HL-60/S4 treated with phorbol 12-myristate 13-acetate at 8.2 ng/mL for 4 days and 3 days (cell line): ENCODE measurements around the gene DSCAM.

Experiments
- in situ Hi-C: fragments of 300-500 bp; cut with MboI; formaldehyde crosslinking; loops from 2 replicates; pipeline ENCODE4 v1.15.0; 2022; ENCODE audit warnings: low sequenced_read_pairs

Gene DSCAM

DNA sequence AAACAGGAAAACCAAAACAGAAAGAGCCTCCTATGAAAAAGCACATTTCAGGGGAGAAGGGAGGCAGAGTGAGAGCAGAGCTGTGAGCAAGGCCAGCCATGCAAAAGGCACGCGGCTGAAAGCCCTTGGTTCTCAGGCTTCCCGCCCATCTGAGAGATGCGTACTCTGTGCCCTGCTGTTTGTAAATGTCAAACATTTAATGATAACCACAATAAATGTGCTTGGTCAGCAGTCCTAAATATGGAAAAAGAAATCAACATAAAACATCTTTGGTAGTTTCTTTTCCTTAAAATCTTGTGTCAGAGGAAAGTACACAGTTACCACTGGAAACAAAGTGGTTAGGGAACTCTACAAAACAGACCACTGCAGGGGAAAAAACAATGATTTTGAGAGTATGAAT, 283.1 kb downstream of the DSCAM start:
- in situ Hi-C loops: no loop called here

DNA sequence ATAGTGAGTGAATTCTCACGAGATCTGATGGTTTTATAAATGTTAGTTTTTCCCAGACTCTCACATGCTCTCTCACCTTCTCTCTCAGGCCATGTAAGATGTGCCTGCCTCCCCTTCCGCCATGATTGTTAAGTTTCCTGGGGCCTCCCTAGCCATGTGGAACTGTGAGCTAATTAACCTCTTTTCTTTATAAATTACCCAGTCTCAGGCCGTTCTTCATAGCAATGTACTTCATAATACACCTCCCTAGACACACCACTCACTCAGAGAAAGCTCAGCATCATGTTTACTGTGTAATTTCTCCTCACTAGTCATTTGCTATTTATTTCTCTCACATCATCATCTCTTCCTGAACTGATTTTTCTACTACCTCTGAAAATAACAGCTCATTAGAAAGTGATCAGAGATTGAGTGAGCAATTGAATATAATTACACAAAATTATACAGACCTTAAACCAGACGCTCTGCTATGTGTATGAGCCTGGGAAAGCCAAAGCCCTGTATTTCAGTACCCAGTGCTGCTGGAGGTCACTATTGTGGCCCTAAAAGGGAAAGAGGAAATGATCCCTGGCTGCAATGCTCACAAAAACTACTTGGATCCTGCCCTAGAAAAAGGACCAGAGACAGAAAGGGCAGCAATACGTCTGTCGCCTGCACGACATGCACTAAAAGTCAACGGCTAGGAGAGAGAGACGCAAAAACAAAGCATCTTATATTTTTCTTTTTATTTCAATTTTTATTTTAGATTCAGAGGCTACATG, 284.5 kb downstream of the DSCAM start:
- in situ Hi-C loops: no loop called here

DNA sequence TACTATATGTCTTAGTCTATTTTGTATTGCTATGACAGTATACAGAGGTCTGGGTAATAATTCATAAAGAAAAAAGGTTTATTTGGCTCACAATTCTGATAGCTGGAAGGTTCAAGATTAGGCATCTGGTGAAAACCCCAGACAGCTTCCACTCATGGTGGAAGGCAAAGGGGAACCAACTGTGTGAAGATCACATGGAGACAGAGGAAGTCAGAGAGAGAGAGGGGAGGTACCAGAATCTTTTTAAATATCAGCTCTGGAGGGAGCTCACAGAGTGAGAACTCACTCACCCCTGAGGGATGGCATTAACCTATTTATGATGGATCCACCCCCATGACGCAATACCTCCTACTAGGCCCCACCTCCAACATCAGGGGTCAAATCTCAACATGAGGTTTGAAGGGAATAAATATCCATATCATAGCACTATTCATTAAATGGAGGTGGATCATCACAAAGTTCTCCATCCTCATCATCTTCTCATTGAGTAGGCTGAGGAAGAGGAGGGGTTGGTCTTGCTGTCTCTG, 290.5 kb downstream of the DSCAM start:
- in situ Hi-C loops: no loop called here

DNA sequence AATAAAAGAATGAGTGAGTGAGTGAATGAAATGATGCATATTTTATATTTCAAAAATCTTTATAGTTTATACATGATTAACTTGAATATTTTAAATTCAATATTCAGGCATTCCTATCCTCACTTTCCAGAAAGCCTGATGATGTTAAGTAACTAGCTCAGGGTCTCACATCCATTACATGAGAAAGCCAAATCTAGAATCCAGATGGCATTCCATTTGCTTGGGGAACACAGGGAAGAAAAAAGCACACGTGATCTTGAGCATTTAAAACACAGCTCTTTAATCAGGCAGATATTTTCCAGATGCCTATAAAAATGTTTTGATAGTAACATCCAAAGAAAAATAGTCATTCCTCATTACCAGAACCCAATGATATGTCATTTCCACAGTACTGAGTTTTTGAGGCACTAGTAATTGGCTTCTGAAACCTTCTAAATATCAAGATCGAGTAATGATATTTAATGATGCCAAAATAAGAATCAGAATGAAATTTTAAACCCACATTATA, 291.9 kb downstream of the DSCAM start:
- in situ Hi-C loops: no loop called here

DNA sequence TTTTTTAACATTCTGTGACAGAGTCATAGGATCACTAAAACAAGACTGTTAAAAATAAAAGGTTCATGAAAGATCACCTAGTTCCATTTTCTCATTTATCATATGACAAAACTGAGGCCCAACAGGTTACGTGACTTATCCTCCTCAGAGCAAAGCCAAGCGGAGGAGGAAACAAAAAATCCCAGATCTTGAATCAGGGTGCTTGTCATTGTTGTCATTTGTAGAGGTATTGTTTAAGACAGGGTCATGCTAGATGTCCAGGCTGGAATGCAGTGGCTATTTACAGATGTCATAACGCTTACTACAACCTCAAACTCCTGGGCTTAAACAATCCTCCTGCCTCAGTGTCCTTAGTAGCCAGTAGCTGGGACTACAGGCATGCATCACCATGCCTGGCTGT, 293.2 kb downstream of the DSCAM start:
- in situ Hi-C loops: no loop called here

DNA sequence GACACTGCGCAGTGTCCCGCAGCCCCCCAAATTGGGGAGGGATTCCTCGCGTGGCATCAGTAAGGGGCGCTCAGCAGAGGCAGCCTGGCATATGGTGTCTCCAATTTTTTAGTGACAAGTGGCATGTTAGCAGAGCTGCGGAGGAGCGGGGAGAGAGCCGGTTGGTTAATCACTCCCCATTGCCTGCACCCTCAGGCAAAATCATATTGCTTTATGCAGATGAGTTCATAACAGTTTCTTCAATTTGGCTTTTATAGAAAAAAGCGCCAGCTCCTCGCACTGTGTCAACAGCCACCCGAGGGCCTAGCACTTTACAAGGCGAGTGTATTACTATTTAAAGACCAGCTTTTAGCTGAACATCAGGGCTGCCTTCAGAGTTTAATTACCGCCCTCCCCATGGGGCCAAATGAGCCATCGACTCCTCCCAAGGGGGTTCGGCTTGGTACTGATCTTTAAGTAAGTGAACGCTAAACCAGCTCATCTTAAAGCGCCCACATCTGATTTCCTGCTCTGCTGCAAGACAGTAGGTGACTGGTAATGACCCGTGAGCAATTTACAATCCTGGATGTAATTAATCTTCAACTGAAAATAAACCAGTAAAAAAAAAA, 298.9 kb downstream of the DSCAM start:
- in situ Hi-C loops: no loop called here

DNA sequence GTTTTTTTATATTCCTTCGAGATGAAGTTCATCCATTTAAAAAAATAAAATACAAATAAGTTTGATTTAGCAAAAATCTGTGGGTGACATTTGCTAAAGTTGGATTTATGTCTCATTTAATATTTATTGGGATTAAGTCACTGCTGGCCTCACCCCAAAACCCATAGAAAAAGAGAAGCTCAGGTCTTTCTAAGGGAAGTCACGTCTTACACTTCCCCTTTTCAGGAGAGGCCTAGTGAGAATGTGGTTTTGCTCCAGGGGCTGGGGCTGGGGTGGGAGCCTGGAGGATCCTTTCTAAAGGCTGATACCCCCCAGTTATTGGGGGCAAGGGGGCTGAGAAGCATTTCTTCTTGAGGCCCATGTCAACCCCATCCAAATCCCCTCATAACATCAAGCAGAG, 300.3 kb downstream of the DSCAM start:
- in situ Hi-C loops: no loop called here

DNA sequence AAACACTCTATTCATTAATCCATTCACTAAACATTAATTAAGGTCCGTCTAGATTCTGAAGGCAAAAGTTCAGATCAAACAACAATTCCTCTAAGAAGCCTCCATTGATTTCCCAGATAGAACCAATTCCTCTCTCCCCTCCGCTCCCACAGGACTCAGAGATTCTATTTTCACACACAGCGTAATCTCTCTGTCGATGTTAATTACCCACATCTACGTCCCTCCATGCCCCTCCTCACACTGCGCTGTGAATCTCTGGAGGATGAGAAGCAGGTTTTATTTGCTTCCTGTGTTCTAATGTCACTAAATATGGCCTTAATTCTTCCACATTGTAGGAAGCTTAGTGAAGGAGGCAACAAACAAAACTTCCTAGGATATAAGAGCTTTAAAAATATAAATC, 306.7 kb downstream of the DSCAM start:
- in situ Hi-C loops: no loop called here

DNA sequence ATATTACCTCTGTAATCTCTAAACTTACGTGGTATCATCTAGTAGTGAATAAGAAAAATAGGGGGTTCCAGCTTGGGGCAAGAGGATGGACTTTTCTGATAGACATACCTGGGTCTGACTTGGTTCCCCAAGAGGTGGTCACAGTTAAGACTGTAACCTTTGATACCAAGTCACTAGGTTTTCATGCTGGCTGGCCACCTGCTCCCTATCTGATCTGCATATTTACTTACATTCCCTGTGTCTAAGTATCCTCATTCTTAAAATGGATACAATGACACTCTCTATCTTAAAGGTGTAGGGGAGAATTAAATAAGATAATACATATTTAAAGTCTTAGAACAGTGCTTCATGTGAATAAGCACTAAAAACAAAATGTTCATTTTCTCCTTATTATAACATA, 312.1 kb downstream of the DSCAM start:
- in situ Hi-C loops: no loop called here

DNA sequence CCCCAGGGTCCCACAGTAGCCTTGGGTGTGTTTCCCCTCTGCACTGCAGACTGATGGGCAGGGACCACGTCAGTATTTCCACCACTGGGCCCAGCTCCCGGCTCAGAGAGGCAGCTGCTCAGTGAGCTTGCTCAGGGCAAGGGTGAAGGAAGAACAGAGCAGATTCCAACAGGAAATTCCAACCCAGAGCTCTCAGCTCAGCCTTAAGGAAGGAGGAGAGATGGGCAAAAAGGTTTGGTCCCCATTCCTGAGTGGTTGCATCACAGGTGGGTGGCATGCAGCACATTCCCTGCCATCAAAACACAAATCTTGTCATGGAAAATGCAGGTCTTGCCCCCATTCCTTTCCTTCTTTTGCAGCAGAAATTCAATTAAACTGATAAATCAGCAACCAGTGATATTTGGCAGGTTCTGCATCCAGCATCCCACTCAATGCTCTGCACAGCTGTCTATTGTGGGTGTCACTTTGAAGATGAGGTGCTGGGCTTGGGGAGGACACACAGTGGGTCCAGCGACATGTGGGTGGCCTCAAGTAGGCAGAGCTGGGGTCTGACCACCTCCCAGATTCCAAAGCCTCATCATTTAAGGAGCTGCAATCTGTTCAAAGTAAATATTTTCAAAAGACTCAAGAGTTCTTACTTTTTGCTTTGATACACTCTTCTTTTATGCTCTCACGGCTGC, 315.4 kb downstream of the DSCAM start:
- in situ Hi-C loops: no loop called here

DNA sequence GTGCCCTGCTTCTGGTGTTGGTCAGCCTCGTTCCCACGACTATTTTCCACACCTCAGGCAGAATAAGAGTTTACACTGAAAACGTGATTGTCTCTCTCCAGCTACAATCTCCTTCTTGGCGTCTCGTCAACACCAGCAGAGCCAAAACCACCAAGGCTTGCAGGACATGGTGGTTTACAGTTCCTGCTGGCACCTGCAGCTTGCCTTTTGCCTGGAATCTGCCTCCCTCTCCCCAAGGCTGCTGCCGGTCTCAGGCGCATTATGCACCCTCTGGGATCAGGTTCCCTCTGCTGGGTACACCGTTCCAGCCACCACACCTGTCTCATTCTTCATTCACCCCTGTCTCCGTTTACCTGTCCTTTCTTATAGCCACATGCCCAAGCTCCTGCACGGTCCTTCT, 315.9 kb downstream of the DSCAM start:
- in situ Hi-C loops: no loop called here

DNA sequence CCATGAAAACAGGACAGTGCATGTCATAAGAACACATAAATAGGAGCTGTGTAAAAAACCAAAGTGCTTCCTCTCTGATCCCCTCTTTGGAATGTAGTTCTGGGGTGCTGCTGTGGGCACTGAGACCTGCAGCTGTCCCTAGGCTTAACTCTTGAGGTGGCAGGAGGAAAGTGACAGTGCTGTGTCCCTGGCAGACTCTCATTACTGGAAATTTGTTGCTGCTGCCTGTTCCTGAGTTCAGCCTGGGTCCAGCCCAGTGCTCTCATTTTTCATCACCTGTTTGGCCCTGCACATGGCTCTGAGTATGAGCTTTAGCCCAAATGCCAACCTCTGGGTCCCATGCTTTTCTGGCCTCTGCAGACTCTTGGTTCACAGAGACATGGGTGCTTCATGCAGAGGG, 329.3 kb downstream of the DSCAM start:
- in situ Hi-C loops: no loop called here

DNA sequence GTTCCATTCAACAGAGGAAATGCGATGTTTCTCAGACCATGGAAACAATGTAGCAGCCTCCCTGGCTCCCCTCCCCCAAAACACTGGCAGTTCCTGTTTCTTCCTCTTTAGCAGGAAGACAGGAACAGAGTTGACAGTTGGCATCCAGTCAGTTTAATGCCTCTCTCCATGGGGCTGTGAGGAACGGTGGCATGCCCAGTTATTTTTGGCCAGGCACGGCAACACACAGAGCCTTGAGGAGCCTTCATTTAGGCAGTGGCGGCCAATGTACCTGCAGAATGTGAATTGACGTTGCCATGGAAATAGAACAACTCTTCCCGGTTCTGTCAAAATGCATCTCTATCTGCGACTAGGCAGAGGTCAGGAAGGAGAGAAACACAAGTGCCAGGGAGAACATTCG, 330.6 kb downstream of the DSCAM start:
- in situ Hi-C loops: no loop called here

DNA sequence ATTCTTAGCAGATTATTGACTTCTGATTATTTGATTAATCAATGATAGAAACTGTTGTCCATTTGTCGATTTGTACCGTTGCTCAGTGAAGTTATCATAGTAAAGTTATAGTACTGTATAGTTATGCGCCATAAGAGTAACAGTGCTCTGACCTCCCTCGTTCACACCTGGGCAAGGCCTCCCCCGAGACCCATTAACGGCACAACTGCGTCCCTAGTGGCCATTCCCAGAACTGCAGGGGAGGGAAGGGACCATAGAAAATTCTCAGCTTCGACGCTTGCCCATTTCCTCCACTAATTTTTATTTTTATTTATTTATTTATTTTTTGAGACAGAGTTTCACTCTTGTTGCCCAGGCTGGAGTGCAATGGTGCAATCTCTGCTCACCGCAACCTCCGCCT, 334.4 kb downstream of the DSCAM start:
- in situ Hi-C loops: no loop called here

DNA sequence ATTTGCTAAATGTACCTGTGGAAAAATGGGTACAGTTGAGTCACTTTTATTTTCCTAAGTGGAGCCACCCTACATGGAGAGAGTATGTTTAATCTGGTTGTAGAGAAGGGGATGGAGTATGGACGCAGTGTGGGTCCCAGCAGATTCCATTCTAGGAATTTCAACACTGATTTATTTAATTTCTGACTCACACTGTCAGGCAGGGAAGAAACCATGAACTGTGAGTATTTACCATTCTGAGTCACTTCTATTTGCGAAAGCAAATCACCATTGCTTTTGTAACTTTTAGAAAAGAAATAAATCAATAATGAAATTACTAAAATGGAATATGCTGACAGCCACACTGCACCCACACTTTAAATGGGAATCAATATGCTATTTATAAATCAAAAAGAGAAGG, 339.0 kb downstream of the DSCAM start:
- in situ Hi-C loops: no loop called here

DNA sequence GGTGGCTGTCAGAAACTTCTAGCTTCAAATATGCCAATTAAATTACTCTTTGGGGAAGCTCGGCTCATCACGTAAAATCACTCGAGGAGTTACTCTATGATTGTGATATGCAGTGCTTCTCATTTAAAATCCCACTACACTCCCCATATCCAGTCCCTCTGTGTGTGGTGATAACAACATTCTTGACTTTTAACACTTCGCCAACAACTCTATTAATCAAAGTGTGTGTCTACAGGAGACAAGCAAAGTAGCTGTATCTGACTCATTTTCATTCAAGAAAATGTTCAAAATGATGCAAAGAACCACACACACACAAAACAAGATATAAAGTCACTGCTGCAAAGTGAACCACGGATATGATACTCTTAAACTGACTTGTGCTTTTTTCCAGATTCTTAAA, 341.3 kb downstream of the DSCAM start:
- in situ Hi-C loops: no loop called here

DNA sequence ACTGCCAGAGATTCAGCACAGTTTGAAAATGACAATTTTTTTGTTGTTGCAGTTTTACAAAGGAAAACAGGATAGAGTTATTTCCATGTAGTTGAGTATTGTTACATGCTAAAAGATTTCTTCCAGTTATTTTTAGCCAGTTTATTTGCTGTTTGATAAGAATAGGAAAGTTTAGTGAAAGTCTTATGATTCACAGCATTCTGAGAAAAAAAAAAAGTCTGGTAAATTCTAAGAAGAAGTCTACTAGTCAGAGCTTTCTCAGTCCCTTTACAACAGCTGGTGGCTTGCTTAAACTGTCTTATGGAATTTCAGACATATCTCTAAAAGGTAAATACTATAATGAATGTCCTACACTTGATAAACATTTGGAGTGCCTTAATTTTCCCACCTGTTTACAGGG, 341.7 kb downstream of the DSCAM start:
- in situ Hi-C loops: no loop called here

DNA sequence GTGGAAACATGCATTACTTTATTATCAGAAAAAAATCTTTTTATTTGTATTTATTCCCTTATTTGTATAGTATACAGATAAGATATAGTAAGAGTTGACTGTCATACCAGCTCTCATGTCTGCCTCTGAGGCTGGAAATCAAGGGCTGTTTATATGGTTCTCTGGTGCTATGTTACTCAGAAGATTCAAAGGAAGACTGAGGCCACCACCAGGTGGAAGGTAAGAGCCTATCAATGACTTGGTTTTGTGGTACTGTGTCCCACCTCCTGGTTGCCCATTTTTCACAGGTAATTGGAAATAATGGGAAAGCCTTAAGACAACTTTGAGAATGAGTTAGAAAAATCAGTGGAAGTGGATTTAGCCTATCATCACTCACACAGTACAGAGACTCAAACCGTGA, 342.1 kb downstream of the DSCAM start:
- in situ Hi-C loops: no loop called here

DNA sequence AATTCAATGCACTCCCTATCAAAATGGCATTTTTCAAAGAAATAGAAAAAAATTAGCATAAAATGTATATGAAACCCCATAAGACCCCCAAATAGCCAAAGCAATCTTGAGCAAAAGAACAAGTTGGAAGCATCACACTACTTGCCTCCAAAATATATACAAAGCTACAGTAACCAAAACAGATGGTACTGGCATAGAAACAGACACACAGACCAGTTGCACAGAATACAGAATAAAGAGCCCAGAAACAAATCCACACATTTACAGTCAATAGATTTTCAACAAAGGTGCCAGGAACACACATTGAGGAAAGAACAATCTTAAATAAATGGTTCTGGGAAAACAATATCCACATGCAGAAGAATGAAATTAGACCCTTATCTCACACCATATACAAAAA, 350.8 kb downstream of the DSCAM start:
- in situ Hi-C loops: no loop called here

DNA sequence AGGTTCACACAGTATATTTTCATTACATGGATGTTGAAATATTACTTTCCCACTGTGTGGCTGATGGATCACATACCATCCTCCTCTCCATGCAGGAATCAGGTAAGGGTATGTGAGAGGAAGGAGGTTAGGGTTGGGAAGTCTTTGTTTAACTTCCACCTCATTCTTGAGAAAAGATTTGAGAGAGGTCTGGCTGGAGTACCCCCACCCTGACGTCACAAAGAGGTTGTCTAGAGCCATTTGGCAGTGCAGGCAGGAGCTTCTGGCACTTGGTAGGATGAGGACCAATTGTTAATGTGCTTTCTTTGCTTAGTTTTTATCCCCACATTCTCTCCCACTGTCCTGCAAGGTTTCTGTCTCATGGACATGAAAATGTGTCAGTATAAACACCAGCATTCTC, 356.6 kb downstream of the DSCAM start:
- in situ Hi-C loops: no loop called here

DNA sequence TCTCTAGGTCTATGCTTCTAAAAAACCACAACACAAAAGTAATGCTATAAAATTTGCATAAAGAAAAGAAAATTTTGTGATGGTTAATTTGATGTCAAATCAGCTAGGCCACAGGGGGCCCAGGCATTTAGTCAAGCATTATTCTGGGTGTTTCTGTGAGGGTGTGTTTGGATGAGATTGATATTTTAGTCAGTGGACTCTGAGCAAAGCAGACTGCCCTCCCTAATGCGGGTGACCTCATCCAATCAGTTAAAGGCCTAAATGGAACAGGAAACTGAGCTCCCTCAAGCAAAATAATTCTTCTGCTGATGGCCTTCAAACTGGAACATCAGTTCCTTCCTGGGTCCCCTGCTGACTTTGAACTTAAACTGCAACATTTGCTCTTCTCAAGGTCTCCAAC, 358.0 kb downstream of the DSCAM start:
- in situ Hi-C loops: no loop called here

DNA sequence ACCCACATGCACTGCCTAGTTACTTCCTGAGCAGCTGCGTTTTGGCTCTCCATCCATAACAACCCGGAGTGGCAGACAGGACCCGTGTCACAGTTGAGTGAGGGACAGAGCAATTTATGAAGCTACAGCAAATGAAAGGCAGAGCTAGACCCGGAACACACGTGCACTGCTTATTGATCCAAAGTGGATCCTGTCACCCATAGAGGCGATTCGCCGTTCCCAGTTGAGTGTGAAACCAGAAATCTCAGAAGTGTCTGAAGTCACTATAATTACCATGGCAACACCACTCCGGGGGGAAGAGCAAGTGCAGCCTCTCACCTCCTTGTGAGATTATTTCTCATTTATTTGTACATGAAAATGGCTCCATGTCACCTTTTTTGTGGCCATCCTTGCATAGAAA, 365.2 kb downstream of the DSCAM start:
- in situ Hi-C loops: no loop called here
